ENCODE measurements around the gene AKT3. TPM values are rescaled to one million over a fixed set of nuclear protein-coding genes. Genes with fewer than 3 reads are reported as not detected.

AKT3 gene
- total RNA-seq, 4 donors from 2014 or later: 51.7 to 84.1 (median 71.1) TPM

DNA sequence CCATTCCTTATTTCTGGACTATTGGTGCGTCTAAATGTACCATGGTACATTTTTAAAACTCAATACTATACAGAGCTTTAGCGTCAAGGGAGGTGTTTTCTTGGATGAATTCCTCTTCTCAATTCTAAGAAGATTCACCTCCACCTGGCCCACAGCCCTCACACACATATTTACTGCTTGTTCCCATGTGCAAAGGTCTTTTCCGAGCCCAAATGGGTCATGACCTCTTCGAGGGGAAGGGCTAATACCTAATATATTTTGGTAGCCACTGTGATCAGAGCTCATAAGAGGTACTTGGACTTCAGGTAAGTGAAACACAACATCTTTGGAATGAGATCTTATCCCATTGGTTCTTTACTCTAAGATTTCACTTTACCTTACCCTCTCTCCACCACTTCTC lies 388.3 kb downstream of the AKT3 start:
- intact Hi-C loops (cut with DNase I): no loop called here
- DNase-seq: no peak
- 94 to 95% methylated on average over 4 of the region's 4 CpGs for WGBS, 2 donors
- Histone ChIP-seq H3K4me1 (peaks cover 10 to 12% of the 10 kb centered on the region in 2 donors), H3K27ac (no peak overlapping the region), H3K4me3 (replicated peaks in 1 of 3) (no peak overlapping the region), H3K9me3 (no peaks in the 10 kb centered on the region), H3K36me3 (no peaks in the 10 kb centered on the region), H3K27me3 (no peaks in the 10 kb centered on the region)
- TF ChIP-seq POLR2A (IDR thresholded peaks at IDR 0.05) (no peak), CTCF (IDR thresholded peaks at IDR 0.05) (no peak)

DNA sequence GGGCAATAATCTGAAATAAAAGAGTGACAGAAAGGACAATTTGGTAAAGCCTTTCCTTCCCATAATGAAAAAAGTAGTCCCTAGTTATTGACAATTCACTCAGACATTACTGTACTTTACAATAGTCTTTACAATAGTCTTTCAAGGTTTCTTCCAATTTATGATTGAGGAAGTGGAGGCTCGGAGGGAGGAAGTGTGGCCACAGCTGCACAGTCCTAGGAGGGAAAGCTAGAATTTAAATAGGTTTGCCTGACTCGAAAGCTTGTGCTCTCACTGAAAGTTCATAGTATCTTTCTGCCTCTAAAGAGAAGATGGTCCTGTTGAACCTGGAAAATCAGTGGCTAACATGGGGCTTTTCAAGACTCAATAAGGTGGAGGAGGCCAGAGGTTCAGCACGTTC lies 391.0 kb downstream of the AKT3 start:
- H3K4me1 ChIP-seq: peaks cover 0 to 1% of the 10 kb centered on the region in 2 donors
- no peak overlapping the region for H3K27ac ChIP-seq
- no peaks in the 10 kb centered on the region for H3K36me3 ChIP-seq
- intact Hi-C loops (cut with DNase I): no loop called here
- no peaks in the 10 kb centered on the region for H3K27me3 ChIP-seq
- 81 to 83% methylated on average over 3 of the region's 3 CpGs for WGBS, 2 donors
- TF ChIP-seq CTCF (IDR thresholded peaks at IDR 0.05) (no peak), POLR2A (IDR thresholded peaks at IDR 0.05) (no peak)
- no peaks in the 10 kb centered on the region for H3K9me3 ChIP-seq
- DNase-seq: no peak
- no peak overlapping the region for H3K4me3 ChIP-seq (replicated peaks in 1 of 3)

- no peaks in the 10 kb centered on the region for H3K36me3 ChIP-seq
- H3K4me3 ChIP-seq (replicated peaks in 1 of 3): no peak overlapping the region
- no peaks in the 10 kb centered on the region for H3K27me3 ChIP-seq
- H3K9me3 ChIP-seq: no peaks in the 10 kb centered on the region
- WGBS, 2 donors: 96 to 97% methylated on average over 9 of the region's 9 CpGs
- intact Hi-C loops (cut with DNase I): no loop called here
- no peak for TF ChIP-seq POLR2A (IDR thresholded peaks at IDR 0.05)
- no peak for TF ChIP-seq CTCF (IDR thresholded peaks at IDR 0.05)
- no peak overlapping the region for H3K27ac ChIP-seq
- H3K4me1 ChIP-seq: no peaks in the 10 kb centered on the region
- no peak for DNase-seq
Observed at GRCh38 chr1:243457363-243457982, 392.6 kb downstream of the AKT3 start.

DNA sequence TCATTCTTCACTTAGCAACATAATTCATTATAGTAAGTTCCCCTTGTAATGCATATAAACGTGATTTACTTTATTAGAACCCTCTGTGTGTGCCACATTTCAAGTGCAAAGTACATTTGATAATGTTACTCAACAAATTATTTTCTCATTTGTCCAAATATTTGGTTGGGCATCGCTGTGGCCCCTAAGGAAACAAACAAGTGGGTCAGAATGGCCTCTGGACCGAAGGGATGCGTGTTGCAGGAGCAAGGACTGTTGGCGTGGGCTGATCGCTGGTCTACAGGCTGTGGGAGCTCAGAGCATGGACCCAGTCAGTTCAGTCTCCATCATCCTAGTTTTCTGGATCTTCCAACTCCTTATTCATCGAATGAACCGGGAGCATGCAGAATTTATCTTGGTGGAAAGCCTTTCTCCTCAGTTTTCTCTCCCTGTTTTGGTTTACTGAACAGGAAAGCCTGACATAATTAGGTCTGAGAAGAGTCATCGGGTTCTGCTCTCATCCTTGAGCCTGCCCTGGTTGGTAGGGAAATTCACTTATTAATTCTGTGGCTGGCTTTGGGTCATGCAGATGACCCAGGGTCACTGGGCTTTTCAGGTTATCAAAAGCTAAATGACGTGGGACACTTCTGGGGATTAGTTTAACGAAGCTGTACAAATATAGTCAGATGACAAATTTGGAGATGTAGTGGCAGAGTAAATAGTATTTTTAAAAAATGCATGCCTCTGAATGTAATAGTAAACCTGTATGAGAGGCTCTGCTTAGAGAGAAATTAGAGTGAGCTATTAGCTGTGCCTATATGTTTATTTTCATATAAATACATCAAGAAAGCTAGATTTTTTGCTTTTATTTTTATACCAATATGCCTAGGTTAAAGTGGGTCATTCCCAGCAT lies 394.0 kb downstream of the AKT3 start:
- no peak for DNase-seq
- 95 to 96% methylated on average over 11 of the region's 11 CpGs for WGBS, 2 donors
- H3K36me3 ChIP-seq: no peaks in the 10 kb centered on the region
- TF ChIP-seq POLR2A (IDR thresholded peaks at IDR 0.05) (no peak), CTCF (IDR thresholded peaks at IDR 0.05) (no peak)
- intact Hi-C loops (cut with DNase I): no loop called here
- H3K27me3 ChIP-seq: no peaks in the 10 kb centered on the region
- no peak overlapping the region for H3K27ac ChIP-seq
- no peaks in the 10 kb centered on the region for H3K4me1 ChIP-seq
- H3K4me3 ChIP-seq (replicated peaks in 1 of 3): no peak overlapping the region
- no peaks in the 10 kb centered on the region for H3K9me3 ChIP-seq

Measured in thyroid gland (tissue), 4 donors.